Central memory CD8-positive, alpha-beta T cell (primary cell): ENCODE measurements around the gene AMDHD2.

Source experiments
- ATAC-seq: fragments of 150-1000 bp; cut with Tn5 transposase; replicated peaks from 2 replicates; pipeline ENCODE4 v1.10.0; 2022; ENCODE audit warnings: mild to moderate bottlenecking, moderate FRiP score, moderate number of reproducible peaks; ENCODE audit not compliant: poor library complexity, severe bottlenecking; ENCODE audit errors: extremely low read depth
- DNase-seq, 2 donors: peaks; one replicate each; pipeline ENCODE4 v3.0.0; 2021; ENCODE audit warnings: low spot score in 2 of 2
- H3K27ac Mint-ChIP-seq: one replicate; pipeline ENCODE4 v1.8.0; 2022; ENCODE audit warnings: low read depth, mild to moderate bottlenecking, moderate library complexity, mixed read lengths
- H3K27me3 Mint-ChIP-seq: one replicate; pipeline ENCODE4 v1.8.0; 2022; ENCODE audit warnings: mixed read lengths
- H3K36me3 Mint-ChIP-seq: one replicate; pipeline ENCODE4 v1.8.0; 2022; ENCODE audit warnings: mild to moderate bottlenecking, moderate library complexity, mixed read lengths; ENCODE audit not compliant: insufficient read depth
- H3K4me1 Mint-ChIP-seq: one replicate; pipeline ENCODE4 v1.8.0; 2022; ENCODE audit warnings: mixed read lengths
- H3K4me3 Mint-ChIP-seq: one replicate; pipeline ENCODE4 v1.8.0; 2022; ENCODE audit warnings: mild to moderate bottlenecking, moderate library complexity, mixed read lengths
- H3K9me3 Mint-ChIP-seq: one replicate; pipeline ENCODE4 v1.8.0; 2022; ENCODE audit warnings: mixed read lengths

Gene AMDHD2

GRCh38 chr16:2497695-2498484 lies 22.3 kb upstream of the AMDHD2 start:
- no peaks in the 10 kb centered on the region for H3K27me3 Mint-ChIP-seq
- H3K27ac Mint-ChIP-seq = peak overlapping the region; percentile 77
- no peak overlapping the region for H3K4me3 Mint-ChIP-seq
- ATAC-seq (no peak), DNase-seq (no peak)
- no peaks in the 10 kb centered on the region for H3K4me1 Mint-ChIP-seq
- H3K36me3 Mint-ChIP-seq = peaks cover 4% of the 10 kb centered on the region
- H3K9me3 Mint-ChIP-seq = no peaks in the 10 kb centered on the region

DNA sequence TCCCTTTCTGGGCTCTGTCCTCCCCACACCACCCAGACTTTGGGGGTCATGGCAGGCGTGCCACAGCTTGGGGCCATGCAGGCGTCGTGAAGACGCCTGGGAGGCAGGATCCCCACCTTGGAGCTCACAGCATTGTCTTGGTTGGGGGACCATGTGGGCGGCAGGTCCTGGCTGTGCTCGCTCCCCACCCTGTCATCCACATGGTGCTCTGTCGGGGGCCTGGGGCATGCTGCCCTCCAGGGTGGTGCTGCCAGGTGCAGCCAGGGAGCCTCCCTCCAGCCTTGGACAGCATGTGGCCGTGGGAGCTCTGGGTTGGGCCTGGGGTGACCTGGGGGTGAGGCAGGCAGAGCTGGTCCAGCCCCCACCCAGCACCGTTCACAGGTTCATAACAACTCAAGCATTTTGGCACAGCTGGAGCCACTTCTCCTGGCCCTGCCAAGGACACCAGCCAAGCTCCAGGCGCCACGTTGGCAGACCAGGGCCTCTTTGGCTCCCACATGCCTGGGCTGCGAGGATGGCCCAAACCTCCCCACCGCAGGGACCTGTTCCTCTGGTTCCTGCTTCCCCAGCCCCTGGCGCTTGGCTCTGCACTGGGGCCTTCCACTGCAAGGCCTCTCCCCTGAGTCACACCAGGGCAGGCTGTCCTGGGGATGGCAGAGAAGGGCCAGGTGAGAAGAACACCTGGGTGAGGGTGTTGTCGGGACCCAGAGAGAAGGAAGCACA lies 21.5 kb upstream of the AMDHD2 start:
- no peak overlapping the region for H3K4me3 Mint-ChIP-seq
- H3K27me3 Mint-ChIP-seq = no peaks in the 10 kb centered on the region
- peaks cover 4% of the 10 kb centered on the region for H3K36me3 Mint-ChIP-seq
- H3K4me1 Mint-ChIP-seq = no peaks in the 10 kb centered on the region
- H3K9me3 Mint-ChIP-seq = no peaks in the 10 kb centered on the region
- DNase-seq (no peak), ATAC-seq (no peak)
- no peak overlapping the region for H3K27ac Mint-ChIP-seq

DNA sequence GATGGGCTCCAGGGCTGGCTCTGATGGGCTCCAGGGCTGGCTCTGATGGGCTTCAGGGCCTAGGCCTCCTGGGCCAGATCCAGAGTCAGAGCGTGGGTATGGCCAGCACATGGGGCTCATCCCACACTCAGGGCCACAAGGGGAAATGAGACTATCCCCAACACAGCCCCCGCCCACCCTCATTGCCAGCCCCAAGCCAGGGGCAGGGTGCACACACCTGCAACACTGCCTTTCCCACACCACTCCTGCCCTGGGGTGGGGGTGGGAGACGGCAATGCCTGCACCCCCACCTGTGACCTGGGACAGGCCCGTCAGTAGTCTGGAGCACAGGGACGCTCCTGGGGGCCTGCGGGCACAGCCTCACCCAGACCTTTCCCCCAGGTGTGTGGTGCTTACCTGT lies 20.7 kb upstream of the AMDHD2 start:
- H3K9me3 Mint-ChIP-seq = no peaks in the 10 kb centered on the region
- H3K4me1 Mint-ChIP-seq = no peaks in the 10 kb centered on the region
- peaks cover 4% of the 10 kb centered on the region for H3K36me3 Mint-ChIP-seq
- DNase-seq (no peak), ATAC-seq (no peak)
- no peak overlapping the region for H3K27ac Mint-ChIP-seq
- H3K4me3 Mint-ChIP-seq = no peak overlapping the region
- no peaks in the 10 kb centered on the region for H3K27me3 Mint-ChIP-seq

GRCh38 chr16:2499890-2500429 lies 20.2 kb upstream of the AMDHD2 start:
- ATAC-seq (no peak), DNase-seq (no peak)
- Mint-ChIP-seq H3K9me3 (no peaks in the 10 kb centered on the region), H3K27me3 (no peaks in the 10 kb centered on the region), H3K4me3 (no peak overlapping the region), H3K4me1 (no peaks in the 10 kb centered on the region), H3K27ac (no peak overlapping the region), H3K36me3 (peaks cover 4% of the 10 kb centered on the region)

DNA sequence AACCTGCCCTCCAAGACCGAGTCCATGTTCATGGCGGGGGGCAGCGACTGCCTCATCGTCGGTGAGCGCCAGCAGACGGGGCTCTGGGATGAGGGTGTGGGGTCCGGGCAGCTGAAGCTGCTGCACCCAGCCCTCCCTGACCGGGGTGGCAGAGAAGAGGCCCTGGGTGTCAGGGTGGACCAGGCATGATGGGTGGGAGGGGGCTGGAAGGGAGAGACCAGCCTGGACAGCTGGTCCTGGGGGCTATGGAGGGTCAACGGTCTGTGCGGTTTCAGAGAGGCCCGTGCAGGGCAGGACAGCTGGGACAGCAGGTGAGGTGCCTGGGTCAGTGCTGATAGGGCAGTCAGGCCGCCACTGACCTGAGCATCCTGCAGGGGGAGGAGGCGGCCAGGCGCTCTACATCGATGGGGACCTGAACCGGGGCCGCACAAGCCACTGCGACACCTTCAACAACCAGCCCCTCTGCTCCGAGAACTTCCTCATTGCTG lies 19.7 kb upstream of the AMDHD2 start:
- no peaks in the 10 kb centered on the region for H3K9me3 Mint-ChIP-seq
- no peaks in the 10 kb centered on the region for H3K4me1 Mint-ChIP-seq
- H3K4me3 Mint-ChIP-seq = no peak overlapping the region
- peaks cover 4% of the 10 kb centered on the region for H3K36me3 Mint-ChIP-seq
- DNase-seq (no peak), ATAC-seq (no peak)
- H3K27ac Mint-ChIP-seq = no peak overlapping the region
- H3K27me3 Mint-ChIP-seq = no peaks in the 10 kb centered on the region

GRCh38 chr16:2500918-2501750 lies 19.0 kb upstream of the AMDHD2 start:
- Mint-ChIP-seq H3K4me1 (no peaks in the 10 kb centered on the region), H3K4me3 (no peak overlapping the region), H3K9me3 (no peaks in the 10 kb centered on the region), H3K27me3 (no peaks in the 10 kb centered on the region), H3K36me3 (peaks cover 4% of the 10 kb centered on the region), H3K27ac (no peak overlapping the region)
- peak; percentile 72 to 82 for DNase-seq
- ATAC-seq = peak; percentile 93

DNA sequence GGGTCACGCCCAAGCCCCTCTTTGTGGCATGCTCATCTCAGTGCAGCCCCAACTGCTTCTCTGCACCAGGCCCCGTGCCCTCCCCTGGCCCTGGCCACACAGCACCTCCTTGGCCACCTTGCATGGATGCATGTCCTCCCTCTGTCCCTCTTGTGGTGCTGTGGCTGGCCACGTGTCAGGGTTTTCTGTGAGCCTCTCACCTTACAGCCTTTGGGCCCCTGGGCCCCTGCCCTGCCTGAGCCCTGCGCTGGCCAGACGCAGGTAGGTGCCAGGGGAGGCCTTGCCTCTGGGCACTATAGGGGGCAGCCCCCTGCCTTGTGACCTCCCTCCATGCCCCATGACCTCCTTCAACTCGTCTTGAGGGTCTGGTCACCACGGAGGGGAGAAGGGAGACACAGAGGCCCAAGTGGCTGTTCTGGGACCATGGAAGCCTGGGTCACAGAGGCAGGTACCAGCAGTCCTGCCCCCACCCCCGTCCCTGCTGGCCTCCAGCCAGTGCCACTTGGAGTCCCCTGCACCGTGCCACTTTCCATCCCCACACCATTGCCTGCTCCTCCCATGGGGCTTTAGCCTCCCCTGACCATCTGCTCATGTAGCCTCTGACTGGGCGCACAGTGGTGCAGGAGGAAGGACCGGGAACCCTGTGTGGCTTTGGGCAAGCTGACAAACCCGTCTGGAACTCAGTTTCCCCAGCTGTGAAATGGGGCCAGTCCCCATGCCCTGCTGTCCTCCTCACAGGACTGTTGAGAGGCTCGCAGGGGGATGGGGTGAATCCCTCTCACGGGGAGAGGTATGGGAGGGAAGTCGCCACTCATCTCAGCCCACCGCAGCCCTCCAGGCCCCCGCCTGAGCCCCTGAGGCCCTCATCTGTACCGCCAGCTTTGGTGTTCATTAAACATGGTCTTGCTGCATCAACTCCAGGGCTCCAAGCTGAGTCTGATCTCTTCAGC lies 17.9 kb upstream of the AMDHD2 start:
- no peaks in the 10 kb centered on the region for H3K9me3 Mint-ChIP-seq
- H3K4me3 Mint-ChIP-seq = no peak overlapping the region
- peaks cover 4% of the 10 kb centered on the region for H3K36me3 Mint-ChIP-seq
- H3K4me1 Mint-ChIP-seq = no peaks in the 10 kb centered on the region
- no peak overlapping the region for H3K27ac Mint-ChIP-seq
- ATAC-seq (no peak), DNase-seq (no peak)
- no peaks in the 10 kb centered on the region for H3K27me3 Mint-ChIP-seq

- no peak for ATAC-seq
- H3K4me3 Mint-ChIP-seq = no peak overlapping the region
- no peaks in the 10 kb centered on the region for H3K9me3 Mint-ChIP-seq
- no peaks in the 10 kb centered on the region for H3K4me1 Mint-ChIP-seq
- H3K36me3 Mint-ChIP-seq = peaks cover 3% of the 10 kb centered on the region
- no peak overlapping the region for H3K27ac Mint-ChIP-seq
- no peak for DNase-seq
- no peaks in the 10 kb centered on the region for H3K27me3 Mint-ChIP-seq
These were observed 14.5 kb upstream of the AMDHD2 start for GRCh38 chr16:2505695-2506094.

DNA sequence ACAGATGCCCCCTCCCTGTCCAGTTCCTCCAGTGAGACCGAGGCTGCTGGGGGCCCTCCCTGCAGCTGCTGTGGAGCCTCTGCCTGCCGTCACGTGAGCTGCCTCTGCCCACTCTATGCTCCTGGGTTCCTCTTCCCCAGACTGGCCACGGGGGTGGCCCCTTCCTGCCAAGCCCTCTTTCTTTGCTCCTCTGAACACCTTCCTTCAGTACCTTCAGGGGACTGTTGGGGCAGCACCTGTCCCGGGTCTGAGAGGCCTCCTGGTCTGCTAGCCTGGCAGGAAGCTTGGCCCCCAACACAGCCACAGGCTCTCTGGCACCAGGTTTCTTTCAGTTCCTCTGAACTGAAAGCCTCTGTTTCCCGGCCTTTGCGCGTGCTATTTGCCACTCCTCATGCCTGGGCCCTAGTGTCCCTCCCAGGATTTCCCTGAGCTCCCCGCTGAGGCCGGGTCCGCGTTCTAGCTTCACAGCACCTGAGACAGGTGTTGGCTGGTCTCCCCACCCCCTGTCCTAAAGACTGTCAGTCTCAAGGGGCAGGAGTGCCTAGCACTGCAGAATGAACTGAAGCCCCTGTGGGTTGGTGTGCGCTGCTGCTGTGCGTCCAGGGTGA lies 13.0 kb upstream of the AMDHD2 start:
- Mint-ChIP-seq H3K9me3 (no peaks in the 10 kb centered on the region), H3K27me3 (no peaks in the 10 kb centered on the region), H3K4me1 (peaks cover 4% of the 10 kb centered on the region), H3K27ac (no peak overlapping the region), H3K4me3 (no peak overlapping the region), H3K36me3 (no peaks in the 10 kb centered on the region)
- ATAC-seq (peak; percentile 40), DNase-seq (no peak)

DNA sequence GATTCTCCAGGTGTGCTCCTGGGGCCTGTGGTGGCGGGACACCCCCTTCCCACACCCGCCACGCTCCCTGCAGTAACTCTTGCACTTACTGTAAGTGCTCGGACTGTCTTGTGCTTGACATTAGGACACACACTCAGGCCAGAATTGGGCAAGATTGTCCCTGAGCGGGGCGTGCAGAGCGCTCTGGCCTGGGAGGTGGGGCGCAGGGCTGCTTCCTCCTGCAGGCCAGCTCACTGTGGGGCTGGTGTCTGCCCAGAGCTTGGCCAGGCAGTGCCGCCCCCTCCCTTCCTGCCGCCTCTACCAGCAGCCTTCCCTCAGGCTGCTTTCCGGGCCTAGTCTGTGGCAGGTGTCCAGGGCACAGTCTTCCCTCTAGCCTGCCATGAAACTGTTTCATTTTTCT lies 12.5 kb upstream of the AMDHD2 start:
- Mint-ChIP-seq H3K4me3 (no peak overlapping the region), H3K4me1 (peaks cover 9% of the 10 kb centered on the region), H3K9me3 (no peaks in the 10 kb centered on the region), H3K27ac (no peak overlapping the region), H3K36me3 (no peaks in the 10 kb centered on the region), H3K27me3 (no peaks in the 10 kb centered on the region)
- DNase-seq = no peak
- ATAC-seq = no peak

DNA sequence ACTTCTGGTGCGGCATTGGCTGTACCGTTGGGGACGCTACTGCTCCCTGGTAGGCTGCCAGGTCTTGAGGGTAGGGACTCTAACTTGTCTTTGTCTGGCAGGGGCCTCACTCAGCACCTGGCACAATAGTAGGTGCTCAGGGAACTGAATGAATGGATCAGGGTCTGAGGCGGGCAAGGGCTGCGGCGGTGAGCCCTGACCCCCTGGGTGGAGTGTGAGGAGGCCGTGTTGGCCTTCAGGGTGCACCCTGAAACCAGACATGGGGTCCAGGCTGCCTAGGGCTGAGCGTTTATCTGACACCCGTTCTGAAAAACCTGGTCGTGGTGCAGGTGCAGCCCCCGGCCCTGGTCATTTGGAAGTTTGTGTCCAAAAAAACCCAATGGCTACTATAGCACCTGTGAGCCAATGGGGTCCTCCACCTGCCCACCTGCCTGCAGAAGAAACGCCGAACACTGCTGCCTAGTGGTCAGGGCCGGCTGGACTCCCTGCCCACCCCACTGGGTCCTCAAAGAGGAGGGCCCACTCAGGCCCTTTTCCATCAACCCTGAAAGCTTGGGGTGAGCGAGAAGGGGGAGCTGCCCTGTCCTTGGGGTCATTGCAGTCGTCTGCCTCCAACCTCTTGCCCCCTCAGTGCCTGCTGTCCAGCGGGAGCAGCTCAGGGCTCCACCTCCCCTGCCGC lies 11.3 kb upstream of the AMDHD2 start:
- no peak for DNase-seq
- Mint-ChIP-seq H3K4me3 (no peak overlapping the region), H3K4me1 (peaks cover 18% of the 10 kb centered on the region), H3K36me3 (peaks cover 7% of the 10 kb centered on the region), H3K9me3 (no peaks in the 10 kb centered on the region), H3K27ac (no peak overlapping the region), H3K27me3 (no peaks in the 10 kb centered on the region)
- no peak for ATAC-seq
